ENCODE measurements around the gene BCR. TPM values are rescaled to one million over a fixed set of nuclear protein-coding genes. Genes with fewer than 3 reads are reported as not detected.
A peak's percentile ranks its signal among the peaks of the same experiment; 100 is the strongest.

BCR gene
- total RNA-seq, 4 donors from 2014 or later = 38.7 to 50.0 (median 47.5) TPM

- Histone ChIP-seq H3K9me3 (peaks cover 0 to 6% (median 0%) of the 10 kb centered on the region in 3 donors), H3K27ac (no peak overlapping the region), H3K36me3 (peaks cover 0 to 5% (median 0%) of the 10 kb centered on the region in 3 donors), H3K27me3 (no peaks in the 10 kb centered on the region), H3K4me3 (no peak overlapping the region), H3K4me1 (peaks cover 17 to 73% (median 39%) of the 10 kb centered on the region in 3 donors)
- 78 to 84% methylated on average over 3 to 4 of the region's 4 CpGs for WGBS, 2 donors
- TF ChIP-seq CTCF (IDR thresholded peaks at IDR 0.05) = no peak
- TF ChIP-seq POLR2A (IDR thresholded peaks at IDR 0.05) = no peak
- intact Hi-C loops (cut with DNase I) = no loop called here
- no peak for DNase-seq
Measured at GRCh38 chr22:23229646-23230045, 49.3 kb downstream of the BCR start.

- DNase-seq = no peak
- TF ChIP-seq CTCF (IDR thresholded peaks at IDR 0.05) = no peak
- TF ChIP-seq POLR2A (IDR thresholded peaks at IDR 0.05) = no peak
- intact Hi-C loops (cut with DNase I) = no loop called here
- peaks cover 0 to 5% (median 0%) of the 10 kb centered on the region in 3 donors for H3K36me3 ChIP-seq
- H3K4me3 ChIP-seq = no peak overlapping the region
- peaks cover 8 to 67% (median 30%) of the 10 kb centered on the region in 3 donors for H3K4me1 ChIP-seq
- peaks cover 0 to 6% (median 0%) of the 10 kb centered on the region in 3 donors for H3K9me3 ChIP-seq
- 96 to 97% methylated on average over 5 to 10 of the region's 10 CpGs for WGBS, 2 donors
- no peaks in the 10 kb centered on the region for H3K27me3 ChIP-seq
- H3K27ac ChIP-seq = no peak overlapping the region
Measured at GRCh38 chr22:23230348-23231068, 50.2 kb downstream of the BCR start.

- intact Hi-C loops (cut with DNase I) = no loop called here
- TF ChIP-seq POLR2A (IDR thresholded peaks at IDR 0.05) (no peak), CTCF (IDR thresholded peaks at IDR 0.05) (no peak)
- H3K27me3 ChIP-seq = no peaks in the 10 kb centered on the region
- no peak for DNase-seq
- WGBS, 2 donors = 90 to 96% methylated on average over 5 of the region's 5 CpGs
- peak overlapping the region in 1 of 4 donors; percentile 16 for H3K27ac ChIP-seq
- H3K4me1 ChIP-seq = peaks cover 0 to 67% (median 28%) of the 10 kb centered on the region in 3 donors
- H3K36me3 ChIP-seq = peaks cover 0 to 5% (median 0%) of the 10 kb centered on the region in 3 donors
- H3K9me3 ChIP-seq = peaks cover 0 to 6% (median 0%) of the 10 kb centered on the region in 3 donors
- H3K4me3 ChIP-seq = no peak overlapping the region
Measured at GRCh38 chr22:23231471-23232093, 51.3 kb downstream of the BCR start.

- Histone ChIP-seq H3K27me3 (no peaks in the 10 kb centered on the region), H3K4me1 (peaks cover 0 to 67% (median 28%) of the 10 kb centered on the region in 3 donors), H3K9me3 (peaks cover 0 to 6% (median 0%) of the 10 kb centered on the region in 3 donors), H3K36me3 (peaks cover 0 to 5% (median 0%) of the 10 kb centered on the region in 3 donors), H3K4me3 (no peak overlapping the region), H3K27ac (no peak overlapping the region)
- intact Hi-C loops (cut with DNase I) = no loop called here
- TF ChIP-seq POLR2A (IDR thresholded peaks at IDR 0.05) = no peak
- no peak for TF ChIP-seq CTCF (IDR thresholded peaks at IDR 0.05)
- WGBS, 2 donors = 82 to 100% methylated on average over 2 to 4 of the region's 9 CpGs
- DNase-seq = no peak
Measured at GRCh38 chr22:23232094-23232905, 52.0 kb downstream of the BCR start.
